K562 (cell line): ENCODE data around the gene JADE2. TPM values are rescaled to one million over a fixed set of nuclear protein-coding genes. Genes with fewer than 3 reads are reported as not detected.

Experiments
- ARNT ChIP-seq, 2 experiments: fragments of 450-650 bp; IDR thresholded peaks; 2 replicates each; pipeline ENCODE4 v1.6.1; 2016; ENCODE audit warnings: mild to moderate bottlenecking in 1 of 2
- FIP1L1 ChIP-seq: fragments of 200-400 bp; formaldehyde crosslinking; IDR thresholded peaks from 2 replicates; pipeline ENCODE4 v1.6.1; 2018; ENCODE audit warnings: mild to moderate bottlenecking, low read depth, low read length; ENCODE audit not compliant: poor library complexity, severe bottlenecking
- FOXK1 ChIP-seq: sonication (generic); formaldehyde crosslinking; IDR thresholded peaks from 2 replicates; pipeline ENCODE4 v1.8.0; 2022; ENCODE audit warnings: missing genetic modification reagents, mild to moderate bottlenecking, borderline replicate concordance
- GABPB2 ChIP-seq: fragments of 250-450 bp; sonication (Bioruptor Pico); conservative IDR thresholded peaks from 2 replicates; pipeline ENCODE4 v1.5.1; 2021; ENCODE audit warnings: mild to moderate bottlenecking
- GTF2E2 ChIP-seq: fragments of 200-800 bp; sonication (Bioruptor generic); IDR thresholded peaks from 2 replicates; pipeline ENCODE4 v1.6.1; 2016; ENCODE audit warnings: missing genetic modification characterization, missing compliant biosample characterization
- KLF16 ChIP-seq: IDR thresholded peaks from 2 replicates; pipeline ENCODE4 v1.6.1; 2016; ENCODE audit warnings: antibody characterized with exemption
- MECOM ChIP-seq: fragments of 250-450 bp; sonication (Bioruptor Pico); IDR thresholded peaks from 2 replicates; pipeline ENCODE4 v1.8.0; 2022; ENCODE audit warnings: inconsistent platforms
- MTA3 ChIP-seq: fragments of 450-650 bp; formaldehyde crosslinking; IDR thresholded peaks from 2 replicates; pipeline ENCODE4 v1.6.1; 2017; ENCODE audit warnings: mild to moderate bottlenecking, borderline replicate concordance
- NCOA1 ChIP-seq: fragments of 450-650 bp; IDR thresholded peaks from 2 replicates; pipeline ENCODE4 v1.6.1; 2016; ENCODE audit warnings: low read depth
- PHF8 ChIP-seq: fragments of 200-600 bp; sonication (generic); IDR thresholded peaks from 2 replicates; pipeline ENCODE4 v1.6.1; 2012; ENCODE audit warnings: mixed run types, mild to moderate bottlenecking, inconsistent platforms, low read length, moderate library complexity, borderline replicate concordance
- RBM17 ChIP-seq: fragments of 200-400 bp; formaldehyde crosslinking; IDR thresholded peaks from 2 replicates; pipeline ENCODE4 v1.6.1; 2017; ENCODE audit warnings: low read depth, mild to moderate bottlenecking, low read length, borderline replicate concordance
- SAFB ChIP-seq: fragments of 200-400 bp; formaldehyde crosslinking; IDR thresholded peaks from 2 replicates; pipeline ENCODE4 v1.6.1; 2017; ENCODE audit warnings: low read depth, low read length, borderline replicate concordance
- SMARCA4 ChIP-seq: fragments of 450-650 bp; IDR thresholded peaks from 2 replicates; pipeline ENCODE4 v1.6.1; 2016
- ZNF24 ChIP-seq: fragments of 450-650 bp; IDR thresholded peaks from 2 replicates; pipeline ENCODE4 v1.6.1; 2016
- polyA plus RNA-seq, 8 experiments: library from polyadenylated mRNA; depleted of rRNA in 4 of 8; stranded (reverse) in 5 of 8; unstranded in 3 of 8; fragments of >200 nt; fragmentation: Nextera tagmentation in 2 of 8; fragmentation: Illumina TruSeq in 1 of 8; extraction: Ambion mirVana in 2 of 8; extraction: Trizol in 1 of 8; gene quantifications; 2 replicates each; pipeline versions ENCODE4 v1.2.1 to v1.2.3, GENCODE V29; 2011 to 2014; ENCODE audit warnings: inconsistent platforms in 1 of 8, missing spikeins in 1 of 8
- total RNA-seq, 7 experiments: library from RNA; depleted of rRNA in 6 of 7; stranded (reverse); fragments of >200 nt in 6 of 7; fragmentation: Illumina TruSeq in 2 of 7; extraction: Trizol in 2 of 7; gene quantifications; 2 replicates each; pipeline versions ENCODE4 v1.2.1 to v1.2.3, GENCODE V29; 2011 to 2021; ENCODE audit warnings: low replicate concordance in 1 of 7
- TF ChIP-seq, protein P1 (sequence below), 2 experiments: fragments of 450-650 bp; formaldehyde crosslinking in 1 of 2; IDR thresholded peaks; 2 replicates each; pipeline versions ENCODE4 v1.4.0 to v1.6.1; 2014 to 2020; ENCODE audit warnings: mild to moderate bottlenecking in 2 of 2, borderline replicate concordance in 1 of 2, low read depth in 1 of 2
- TF ChIP-seq, protein P2 (sequence below): sonication (generic); formaldehyde crosslinking; IDR thresholded peaks from 2 replicates; pipeline ENCODE4 v1.8.0; 2023; ENCODE audit warnings: mild to moderate bottlenecking, missing genetic modification reagents
- TF ChIP-seq, protein P3 (sequence below): sonication (generic); IDR thresholded peaks from 2 replicates; pipeline ENCODE4 v1.6.1; 2016

Gene JADE2
- total and polyA plus RNA-seq, 9 of the 15 experiments (the other 6 are each of a cell fraction or from before 2014, with no cell fraction given) = 0.50 to 23.3 (median 9.1) TPM

DNA sequence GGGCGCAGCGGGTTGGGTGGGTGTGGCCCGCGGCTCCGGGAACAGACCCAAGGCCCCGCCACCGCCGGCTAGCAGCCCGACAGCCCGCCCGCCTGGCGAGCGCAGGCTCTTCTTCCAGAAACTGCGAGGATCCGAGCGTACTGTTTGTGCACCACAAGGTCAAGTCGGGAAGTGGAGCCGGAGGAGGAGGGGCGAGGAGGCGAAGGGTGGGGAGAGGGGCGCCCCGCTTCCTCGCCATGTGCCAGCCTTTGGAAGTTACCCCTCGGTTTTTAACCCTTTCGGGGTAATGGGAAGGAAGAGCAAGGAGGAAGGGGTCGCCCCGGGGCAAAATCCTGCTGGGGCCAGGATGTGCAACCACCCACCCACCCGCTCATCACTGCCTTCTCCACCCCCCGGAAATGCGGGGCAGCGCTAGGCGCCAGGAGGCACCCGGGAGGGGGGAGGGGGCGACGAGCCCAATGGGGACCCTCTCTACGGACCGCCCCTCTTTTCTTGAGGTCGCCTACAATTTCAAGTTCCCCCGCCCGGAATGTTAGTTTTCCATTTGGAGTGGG is 1.1 kb upstream of the JADE2 start (continued):
- TF ChIP-seq, protein P1, sequence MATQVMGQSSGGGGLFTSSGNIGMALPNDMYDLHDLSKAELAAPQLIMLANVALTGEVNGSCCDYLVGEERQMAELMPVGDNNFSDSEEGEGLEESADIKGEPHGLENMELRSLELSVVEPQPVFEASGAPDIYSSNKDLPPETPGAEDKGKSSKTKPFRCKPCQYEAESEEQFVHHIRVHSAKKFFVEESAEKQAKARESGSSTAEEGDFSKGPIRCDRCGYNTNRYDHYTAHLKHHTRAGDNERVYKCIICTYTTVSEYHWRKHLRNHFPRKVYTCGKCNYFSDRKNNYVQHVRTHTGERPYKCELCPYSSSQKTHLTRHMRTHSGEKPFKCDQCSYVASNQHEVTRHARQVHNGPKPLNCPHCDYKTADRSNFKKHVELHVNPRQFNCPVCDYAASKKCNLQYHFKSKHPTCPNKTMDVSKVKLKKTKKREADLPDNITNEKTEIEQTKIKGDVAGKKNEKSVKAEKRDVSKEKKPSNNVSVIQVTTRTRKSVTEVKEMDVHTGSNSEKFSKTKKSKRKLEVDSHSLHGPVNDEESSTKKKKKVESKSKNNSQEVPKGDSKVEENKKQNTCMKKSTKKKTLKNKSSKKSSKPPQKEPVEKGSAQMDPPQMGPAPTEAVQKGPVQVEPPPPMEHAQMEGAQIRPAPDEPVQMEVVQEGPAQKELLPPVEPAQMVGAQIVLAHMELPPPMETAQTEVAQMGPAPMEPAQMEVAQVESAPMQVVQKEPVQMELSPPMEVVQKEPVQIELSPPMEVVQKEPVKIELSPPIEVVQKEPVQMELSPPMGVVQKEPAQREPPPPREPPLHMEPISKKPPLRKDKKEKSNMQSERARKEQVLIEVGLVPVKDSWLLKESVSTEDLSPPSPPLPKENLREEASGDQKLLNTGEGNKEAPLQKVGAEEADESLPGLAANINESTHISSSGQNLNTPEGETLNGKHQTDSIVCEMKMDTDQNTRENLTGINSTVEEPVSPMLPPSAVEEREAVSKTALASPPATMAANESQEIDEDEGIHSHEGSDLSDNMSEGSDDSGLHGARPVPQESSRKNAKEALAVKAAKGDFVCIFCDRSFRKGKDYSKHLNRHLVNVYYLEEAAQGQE (IDR thresholded peaks at IDR 0.05; ENCODE audit: borderline replicate concordance) = no peak; the same call in 1 of the 2 replicates
- TF ChIP-seq, protein P1 (CRISPR knock-in tag; IDR thresholded peaks at IDR 0.05; ENCODE audit: low read depth) = no peak
- TF ChIP-seq ARNT (IDR thresholded peaks at IDR 0.05) = no peak
- TF ChIP-seq GABPB2 (CRISPR knock-in tag) = no peak
- TF ChIP-seq RBM17 = no peak
- TF ChIP-seq MECOM (CRISPR knock-in tag) = no peak
- TF ChIP-seq GTF2E2 (tag) = no peak
- no peak for TF ChIP-seq FOXK1 (CRISPR knock-in tag)
- TF ChIP-seq, protein P2, sequence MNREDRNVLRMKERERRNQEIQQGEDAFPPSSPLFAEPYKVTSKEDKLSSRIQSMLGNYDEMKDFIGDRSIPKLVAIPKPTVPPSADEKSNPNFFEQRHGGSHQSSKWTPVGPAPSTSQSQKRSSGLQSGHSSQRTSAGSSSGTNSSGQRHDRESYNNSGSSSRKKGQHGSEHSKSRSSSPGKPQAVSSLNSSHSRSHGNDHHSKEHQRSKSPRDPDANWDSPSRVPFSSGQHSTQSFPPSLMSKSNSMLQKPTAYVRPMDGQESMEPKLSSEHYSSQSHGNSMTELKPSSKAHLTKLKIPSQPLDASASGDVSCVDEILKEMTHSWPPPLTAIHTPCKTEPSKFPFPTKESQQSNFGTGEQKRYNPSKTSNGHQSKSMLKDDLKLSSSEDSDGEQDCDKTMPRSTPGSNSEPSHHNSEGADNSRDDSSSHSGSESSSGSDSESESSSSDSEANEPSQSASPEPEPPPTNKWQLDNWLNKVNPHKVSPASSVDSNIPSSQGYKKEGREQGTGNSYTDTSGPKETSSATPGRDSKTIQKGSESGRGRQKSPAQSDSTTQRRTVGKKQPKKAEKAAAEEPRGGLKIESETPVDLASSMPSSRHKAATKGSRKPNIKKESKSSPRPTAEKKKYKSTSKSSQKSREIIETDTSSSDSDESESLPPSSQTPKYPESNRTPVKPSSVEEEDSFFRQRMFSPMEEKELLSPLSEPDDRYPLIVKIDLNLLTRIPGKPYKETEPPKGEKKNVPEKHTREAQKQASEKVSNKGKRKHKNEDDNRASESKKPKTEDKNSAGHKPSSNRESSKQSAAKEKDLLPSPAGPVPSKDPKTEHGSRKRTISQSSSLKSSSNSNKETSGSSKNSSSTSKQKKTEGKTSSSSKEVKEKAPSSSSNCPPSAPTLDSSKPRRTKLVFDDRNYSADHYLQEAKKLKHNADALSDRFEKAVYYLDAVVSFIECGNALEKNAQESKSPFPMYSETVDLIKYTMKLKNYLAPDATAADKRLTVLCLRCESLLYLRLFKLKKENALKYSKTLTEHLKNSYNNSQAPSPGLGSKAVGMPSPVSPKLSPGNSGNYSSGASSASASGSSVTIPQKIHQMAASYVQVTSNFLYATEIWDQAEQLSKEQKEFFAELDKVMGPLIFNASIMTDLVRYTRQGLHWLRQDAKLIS = peak; percentile 16; the same call in 1 of the 2 replicates
- 0 out of 2 replicates have a peak, but pooled peaks have one; percentile 34 for TF ChIP-seq MTA3
- TF ChIP-seq SMARCA4 = no peak
- no peak for TF ChIP-seq SAFB
- TF ChIP-seq FIP1L1 = peak; percentile 10
- TF ChIP-seq PHF8 = peak; percentile 41; the same call in 1 of the 2 replicates
- no peak for TF ChIP-seq ZNF24
- TF ChIP-seq, protein P3, sequence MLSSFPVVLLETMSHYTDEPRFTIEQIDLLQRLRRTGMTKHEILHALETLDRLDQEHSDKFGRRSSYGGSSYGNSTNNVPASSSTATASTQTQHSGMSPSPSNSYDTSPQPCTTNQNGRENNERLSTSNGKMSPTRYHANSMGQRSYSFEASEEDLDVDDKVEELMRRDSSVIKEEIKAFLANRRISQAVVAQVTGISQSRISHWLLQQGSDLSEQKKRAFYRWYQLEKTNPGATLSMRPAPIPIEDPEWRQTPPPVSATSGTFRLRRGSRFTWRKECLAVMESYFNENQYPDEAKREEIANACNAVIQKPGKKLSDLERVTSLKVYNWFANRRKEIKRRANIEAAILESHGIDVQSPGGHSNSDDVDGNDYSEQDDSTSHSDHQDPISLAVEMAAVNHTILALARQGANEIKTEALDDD = no peak
- TF ChIP-seq KLF16 = no peak
- TF ChIP-seq NCOA1 = no peak
